Measurements from ENCODE around the gene CSNK1G1.
"Not testable (repeated sequence)": the region's sequence is repeated elsewhere in the genome, so short reads cannot be mapped to it uniquely, and the experiment has no call there.

CSNK1G1 gene

GRCh38 chr15:64386291-64386690 is 30.3 kb upstream of the CSNK1G1 start:
- no peak for DNase-seq (ENCODE audit: low read depth)
- no peak for TF ChIP-seq CTCF (IDR thresholded peaks at IDR 0.05; ENCODE audit: insufficient read depth, low read depth, low read length, missing control alignments)

GRCh38 chr15:64383760-64384159 is 27.8 kb upstream of the CSNK1G1 start:
- no peak for DNase-seq (ENCODE audit: low read depth)
- no peak overlapping the region for H3K4me3 ChIP-seq (ENCODE audit: low read depth, low read length)
- no peak for TF ChIP-seq CTCF (IDR thresholded peaks at IDR 0.05; ENCODE audit: insufficient read depth, low read depth, low read length, missing control alignments)

More at GRCh38 chr15:64386291-64386690, 30.3 kb upstream of the CSNK1G1 start:
- H3K4me3 ChIP-seq (ENCODE audit: low read depth, low read length): no peak overlapping the region

GRCh38 chr15:64381000-64381751 is 25.2 kb upstream of the CSNK1G1 start, which contains the start of gene PCLAF:
TSS of gene PCLAF (minus strand) at chr15:64381441. CDS start at chr15:64381371, 70 bp downstream.
- H3K4me3 ChIP-seq (ENCODE audit: low read depth, low read length): peak within 1 kb of the TSS; percentile 82
- peak; percentile 97 for DNase-seq (ENCODE audit: low read depth)
- no peak for TF ChIP-seq CTCF (IDR thresholded peaks at IDR 0.05; ENCODE audit: insufficient read depth, low read depth, low read length, missing control alignments)

GRCh38 chr15:64380130-64380870 is 24.3 kb upstream of the CSNK1G1 start:
- not testable (repeated sequence) for DNase-seq (ENCODE audit: low read depth)
- H3K4me3 ChIP-seq (ENCODE audit: low read depth, low read length): peak overlapping the region; percentile 82

GRCh38 chr15:64379216-64379960 is 23.4 kb upstream of the CSNK1G1 start:
- no peak for DNase-seq (ENCODE audit: low read depth)
- H3K4me3 ChIP-seq (ENCODE audit: low read depth, low read length): peak overlapping the region; percentile 82
- TF ChIP-seq CTCF (IDR thresholded peaks at IDR 0.05; ENCODE audit: insufficient read depth, low read depth, low read length, missing control alignments): no peak

- H3K4me3 ChIP-seq (ENCODE audit: low read depth, low read length): no peak overlapping the region
- DNase-seq (ENCODE audit: low read depth): no peak
- no peak for TF ChIP-seq CTCF (IDR thresholded peaks at IDR 0.05; ENCODE audit: insufficient read depth, low read depth, low read length, missing control alignments)
Observed at GRCh38 chr15:64373360-64373759, 17.4 kb upstream of the CSNK1G1 start.

- DNase-seq (ENCODE audit: low read depth); H3K4me3 ChIP-seq (ENCODE audit: low read depth, low read length): not testable (repeated sequence)
Observed at GRCh38 chr15:64371383-64371782, 15.4 kb upstream of the CSNK1G1 start.

Measured in GM12865 (cell line).